Peyer's patch (tissue), 4 donors: Measurements from ENCODE around the gene EMILIN2. TPM values are rescaled to one million over a fixed set of nuclear protein-coding genes. Genes with fewer than 3 reads are reported as not detected.

Experiments
- DNase-seq, 3 donors: peaks; one replicate each; pipeline ENCODE4 v3.0.0-alpha.2; 2017 to 2019
- H3K27ac ChIP-seq, 4 donors: fragments of 200-600 bp; sonication (generic); one replicate each; pipeline ENCODE4 v1.5.1; 2016 to 2019
- H3K27me3 ChIP-seq, 2 donors: fragments of 200-600 bp; sonication (generic); one replicate each; pipeline ENCODE4 v1.5.1; 2019
- H3K36me3 ChIP-seq, 3 donors: fragments of 200-600 bp; sonication (generic); one replicate each; pipeline ENCODE4 v1.5.1; 2016 to 2019
- H3K4me1 ChIP-seq, 4 donors: fragments of 200-600 bp; sonication (generic); one replicate each; pipeline ENCODE4 v1.5.1; 2016 to 2019
- H3K4me3 ChIP-seq, 4 donors: fragments of 200-600 bp; sonication (generic); 1 replicate in 3 of 4; 2 replicates in 1 of 4; pipeline ENCODE4 v1.5.1; 2016 to 2019; ENCODE audit warnings: mild to moderate bottlenecking in 1 of 4
- H3K9me3 ChIP-seq, 4 donors: fragments of 200-600 bp; sonication (generic); one replicate each; pipeline ENCODE4 v1.5.1; 2016 to 2019; ENCODE audit warnings: mild to moderate bottlenecking in 1 of 4
- CTCF ChIP-seq, 6 experiments: fragments of 450-650 bp in 4 of 6; fragments of 200-600 bp in 2 of 6; sonication (generic) in 1 of 6; IDR thresholded peaks; one replicate each; pipeline ENCODE4 v1.5.1; 2017 to 2019; ENCODE audit warnings: antibody characterized with exemption in 6 of 6, mild to moderate bottlenecking in 3 of 6, moderate library complexity in 1 of 6
- POLR2A ChIP-seq, 2 donors: fragments of 450-650 bp; IDR thresholded peaks; one replicate each; pipeline ENCODE4 v1.5.1; 2017; ENCODE audit warnings: antibody characterized with exemption in 2 of 2, mild to moderate bottlenecking in 2 of 2, moderate library complexity in 2 of 2
- total RNA-seq, 4 donors: library from RNA; depleted of rRNA; stranded (reverse); fragments of >200 nt; gene quantifications; one replicate each; pipeline ENCODE4 v1.1.0, GENCODE V29; 2016

Gene EMILIN2
- total RNA-seq, 4 donors from 2014 or later, result 6.8 to 54.5 (median 12.8) TPM

GRCh38 chr18:2814928-2815327 is 31.9 kb upstream of the EMILIN2 start:
- TF ChIP-seq POLR2A (IDR thresholded peaks at IDR 0.05), result no peak
- no peak for TF ChIP-seq CTCF (IDR thresholded peaks at IDR 0.05)
- H3K4me3 ChIP-seq, result no peak overlapping the region
- DNase-seq, result no peak
- peaks cover 0 to 5% (median 2%) of the 10 kb centered on the region in 4 donors for H3K9me3 ChIP-seq
- H3K36me3 ChIP-seq, result no peaks in the 10 kb centered on the region
- no peak overlapping the region for H3K27ac ChIP-seq
- no peaks in the 10 kb centered on the region for H3K4me1 ChIP-seq
- no peaks in the 10 kb centered on the region for H3K27me3 ChIP-seq

- Histone ChIP-seq H3K9me3 (no peaks in the 10 kb centered on the region), H3K4me3 (no peak overlapping the region), H3K36me3 (no peaks in the 10 kb centered on the region), H3K27me3 (no peaks in the 10 kb centered on the region), H3K27ac (no peak overlapping the region), H3K4me1 (no peaks in the 10 kb centered on the region)
- TF ChIP-seq POLR2A (IDR thresholded peaks at IDR 0.05) (no peak), CTCF (IDR thresholded peaks at IDR 0.05) (no peak)
- no peak for DNase-seq
Measured at GRCh38 chr18:2818281-2818680, 28.5 kb upstream of the EMILIN2 start.

- no peaks in the 10 kb centered on the region for H3K27me3 ChIP-seq
- H3K4me1 ChIP-seq, result no peaks in the 10 kb centered on the region
Measured at GRCh38 chr18:2821695-2822094, 25.1 kb upstream of the EMILIN2 start.

GRCh38 chr18:2822213-2822921 is 24.4 kb upstream of the EMILIN2 start:
- no peak for TF ChIP-seq POLR2A (IDR thresholded peaks at IDR 0.05)
- no peak for TF ChIP-seq CTCF (IDR thresholded peaks at IDR 0.05)
- no peak for DNase-seq

More at GRCh38 chr18:2821695-2822094, 25.1 kb upstream of the EMILIN2 start:
- H3K4me3 ChIP-seq, result no peak overlapping the region
- H3K9me3 ChIP-seq, result no peaks in the 10 kb centered on the region
- H3K27ac ChIP-seq, result no peak overlapping the region
- H3K36me3 ChIP-seq, result no peaks in the 10 kb centered on the region
- DNase-seq, result no peak
- TF ChIP-seq CTCF (IDR thresholded peaks at IDR 0.05) (no peak), POLR2A (IDR thresholded peaks at IDR 0.05) (no peak)

GRCh38 chr18:2823202-2823601 is 23.6 kb upstream of the EMILIN2 start:
- TF ChIP-seq CTCF (IDR thresholded peaks at IDR 0.05) (no peak), POLR2A (IDR thresholded peaks at IDR 0.05) (no peak)
- no peaks in the 10 kb centered on the region for H3K36me3 ChIP-seq
- DNase-seq, result no peak

More at GRCh38 chr18:2822213-2822921, 24.4 kb upstream of the EMILIN2 start:
- no peak overlapping the region for H3K4me3 ChIP-seq
- no peaks in the 10 kb centered on the region for H3K36me3 ChIP-seq
- H3K27me3 ChIP-seq, result no peaks in the 10 kb centered on the region
- H3K9me3 ChIP-seq, result no peaks in the 10 kb centered on the region
- no peaks in the 10 kb centered on the region for H3K4me1 ChIP-seq
- H3K27ac ChIP-seq, result no peak overlapping the region

More at GRCh38 chr18:2823202-2823601, 23.6 kb upstream of the EMILIN2 start:
- H3K4me1 ChIP-seq, result no peaks in the 10 kb centered on the region
- no peak overlapping the region for H3K4me3 ChIP-seq
- H3K27me3 ChIP-seq, result no peaks in the 10 kb centered on the region
- no peak overlapping the region for H3K27ac ChIP-seq
- H3K9me3 ChIP-seq, result no peaks in the 10 kb centered on the region
